GM13977 (cell line): Measurements from ENCODE around the gene PLA2G2F.

Experiments
- DNase-seq: peaks from one replicate; pipeline ENCODE4 v3.0.0; 2012; ENCODE audit warnings: low spot score
- CTCF ChIP-seq: IDR thresholded peaks from 2 replicates; pipeline ENCODE4 v1.5.1; 2012; ENCODE audit warnings: mild to moderate bottlenecking, control low read depth; ENCODE audit not compliant: insufficient read depth; ENCODE audit errors: extremely low read depth, missing control alignments
- in situ Hi-C: fragments of 300-500 bp; cut with MboI; formaldehyde crosslinking; loops from one replicate; pipeline ENCODE4 v1.12.0; 2022; ENCODE audit warnings: low sequenced_read_pairs, low pct_unique_long_range_greater_than_20kb, mixed read lengths, inconsistent platforms; ENCODE audit not compliant: unreplicated experiment

The PLA2G2F gene

GRCh38 chr1:20153000-20153418 lies 13.9 kb downstream of the PLA2G2F start:
- in situ Hi-C loops = loop anchor here (10.0 kb wide), 1 partner anchor 48 kb away; no protein-coding TSS in a partner anchor
- no peak for TF ChIP-seq CTCF
- no peak for DNase-seq

- in situ Hi-C loops = loop anchor here (10.0 kb wide), 1 partner anchor 50 kb away; no protein-coding TSS in a partner anchor
- DNase-seq = no peak
- TF ChIP-seq CTCF = no peak
These were observed 15.2 kb downstream of the PLA2G2F start for GRCh38 chr1:20154301-20154831.

- no peak for DNase-seq
- in situ Hi-C loops = loop anchor here (10.0 kb wide), 1 partner anchor 54 kb away; no protein-coding TSS in a partner anchor
- TF ChIP-seq CTCF = peak; percentile 24
These were observed 19.4 kb downstream of the PLA2G2F start for GRCh38 chr1:20158358-20159070.

GRCh38 chr1:20160034-20160433 lies 20.9 kb downstream of the PLA2G2F start:
- in situ Hi-C loops = no loop called here
- no peak for DNase-seq
- TF ChIP-seq CTCF = no peak

GRCh38 chr1:20164694-20165202 lies 25.6 kb downstream of the PLA2G2F start:
- DNase-seq = no peak

GRCh38 chr1:20165522-20165951 lies 26.4 kb downstream of the PLA2G2F start:
- in situ Hi-C loops = no loop called here
- peak; percentile 56 for TF ChIP-seq CTCF
- DNase-seq = peak; percentile 51

More at GRCh38 chr1:20164694-20165202, 25.6 kb downstream of the PLA2G2F start:
- no peak for TF ChIP-seq CTCF
- in situ Hi-C loops = no loop called here
